Subcutaneous preadipocyte (primary cell): ENCODE data around the gene PPP2R5A. TPM values are rescaled to one million over a fixed set of nuclear protein-coding genes. Genes with fewer than 3 reads are reported as not detected.

Experiments used
- small RNA-seq: library from RNA; depleted of rRNA; stranded (forward); fragments of <200 nt; gene quantifications from one replicate; pipeline ENCODE3, GENCODE V24; 2012
- total RNA-seq: library from RNA; depleted of rRNA; stranded (reverse); fragments of >200 nt; gene quantifications from 2 replicates; pipeline ENCODE4 v1.2.3, GENCODE V29; 2012

Gene PPP2R5A
- 25.4 and 28.9 TPM in 2 replicates for total RNA-seq

GRCh38 chr1:212284744-212285684 lies at the start of gene PPP2R5A:
PPP2R5A (plus strand) TSS chr1:212285410; CDS start chr1:212286111, 701 bp downstream.

Small RNAs within 50 kb of the gene (small RNA-seq; reads per million reads assigned to genes)
- gene SNORA16B, result not detected

Other genes with a start within 250 kb of the PPP2R5A start
- gene INTS7, start 249.9 kb upstream of the PPP2R5A start, total RNA-seq, result 13.2 and 17.6 TPM in 2 replicates
- gene DTL, start 249.7 kb upstream of the PPP2R5A start, total RNA-seq, result 12.1 and 44.4 TPM in 2 replicates
- 6.2 and 9.6 TPM in 2 replicates for gene PACC1, start 129.5 kb downstream of the PPP2R5A start, total RNA-seq
- gene NENF, start 147.5 kb downstream of the PPP2R5A start, total RNA-seq, result 27.8 and 36.0 TPM in 2 replicates